Measurements from ENCODE around the gene CDH5. TPM values are rescaled to one million over a fixed set of nuclear protein-coding genes. Genes with fewer than 3 reads are reported as not detected.

The CDH5 gene, protein sequence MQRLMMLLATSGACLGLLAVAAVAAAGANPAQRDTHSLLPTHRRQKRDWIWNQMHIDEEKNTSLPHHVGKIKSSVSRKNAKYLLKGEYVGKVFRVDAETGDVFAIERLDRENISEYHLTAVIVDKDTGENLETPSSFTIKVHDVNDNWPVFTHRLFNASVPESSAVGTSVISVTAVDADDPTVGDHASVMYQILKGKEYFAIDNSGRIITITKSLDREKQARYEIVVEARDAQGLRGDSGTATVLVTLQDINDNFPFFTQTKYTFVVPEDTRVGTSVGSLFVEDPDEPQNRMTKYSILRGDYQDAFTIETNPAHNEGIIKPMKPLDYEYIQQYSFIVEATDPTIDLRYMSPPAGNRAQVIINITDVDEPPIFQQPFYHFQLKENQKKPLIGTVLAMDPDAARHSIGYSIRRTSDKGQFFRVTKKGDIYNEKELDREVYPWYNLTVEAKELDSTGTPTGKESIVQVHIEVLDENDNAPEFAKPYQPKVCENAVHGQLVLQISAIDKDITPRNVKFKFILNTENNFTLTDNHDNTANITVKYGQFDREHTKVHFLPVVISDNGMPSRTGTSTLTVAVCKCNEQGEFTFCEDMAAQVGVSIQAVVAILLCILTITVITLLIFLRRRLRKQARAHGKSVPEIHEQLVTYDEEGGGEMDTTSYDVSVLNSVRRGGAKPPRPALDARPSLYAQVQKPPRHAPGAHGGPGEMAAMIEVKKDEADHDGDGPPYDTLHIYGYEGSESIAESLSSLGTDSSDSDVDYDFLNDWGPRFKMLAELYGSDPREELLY
- total RNA-seq (ENCODE audit: low replicate concordance), result 0.25 TPM in 1 of 2 replicates, not detected in the other

DNA sequence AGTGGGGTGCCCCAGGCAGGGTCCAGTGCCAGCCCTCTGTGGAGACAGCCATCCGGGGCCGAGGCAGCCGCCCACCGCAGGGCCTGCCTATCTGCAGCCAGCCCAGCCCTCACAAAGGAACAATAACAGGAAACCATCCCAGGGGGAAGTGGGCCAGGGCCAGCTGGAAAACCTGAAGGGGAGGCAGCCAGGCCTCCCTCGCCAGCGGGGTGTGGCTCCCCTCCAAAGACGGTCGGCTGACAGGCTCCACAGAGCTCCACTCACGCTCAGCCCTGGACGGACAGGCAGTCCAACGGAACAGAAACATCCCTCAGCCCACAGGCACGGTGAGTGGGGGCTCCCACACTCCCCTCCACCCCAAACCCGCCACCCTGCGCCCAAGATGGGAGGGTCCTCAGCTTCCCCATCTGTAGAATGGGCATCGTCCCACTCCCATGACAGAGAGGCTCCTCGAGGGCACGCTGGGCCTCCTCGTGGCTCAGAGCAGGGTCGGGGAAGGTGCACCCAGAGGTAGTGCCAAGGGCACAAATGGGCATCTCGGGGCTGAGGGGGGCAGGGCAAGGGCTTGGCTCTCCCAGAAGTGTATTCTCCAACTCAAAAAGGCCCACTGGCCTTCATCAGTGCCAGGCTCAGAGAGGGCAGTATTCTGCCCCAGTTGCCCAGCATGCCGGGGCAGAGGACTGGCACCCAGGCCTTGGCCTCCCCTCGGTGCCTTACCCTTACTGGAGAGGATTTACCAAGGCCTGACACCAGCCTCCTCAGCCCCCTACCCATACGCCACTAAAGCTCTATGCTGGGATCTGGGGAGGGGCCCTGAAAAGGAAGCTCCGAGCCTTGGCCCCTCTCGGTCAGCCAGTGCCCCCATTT, at the start of gene CDH5:
CDH5 (plus strand) TSS at position 259 of the 867 bp plus-strand sequence. CDS start 12,647 bp downstream, outside the sequence.
- Histone ChIP-seq H3K9me3 (ENCODE audit: low read depth) (no peaks in the 10 kb centered on the region), H3K27me3 (no peaks in the 10 kb centered on the region), H3K9ac (no peak within 1 kb of the TSS), H2AFZ (replicated peaks) (no peak within 1 kb of the TSS), H3K79me2 (ENCODE audit: low read depth) (no peaks in the 10 kb centered on the region), H3F3A (ENCODE audit: low read depth) (peaks cover 9% of the 10 kb centered on the region), H3K4me3 (no peak within 1 kb of the TSS), H4K20me1 (ENCODE audit: low read depth) (no peaks in the 10 kb centered on the region), H3K36me3 (no peaks in the 10 kb centered on the region), H3K4me1 (peaks cover 39% of the 10 kb centered on the region), H3K4me2 (no peak within 1 kb of the TSS), H3K27ac (no peak within 1 kb of the TSS)
- DNase-seq (ENCODE audit: low spot score), result no peak
- peaks cover 12% of the 10 kb centered on the region for H3K27me3 Mint-ChIP-seq (ENCODE audit: insufficient read depth, low read depth)
- no peaks in the 10 kb centered on the region for H3K36me3 Mint-ChIP-seq
- H3K4me3 Mint-ChIP-seq, result no peak within 1 kb of the TSS
- H3K27ac Mint-ChIP-seq, result no peak within 1 kb of the TSS
- H3K4me1 Mint-ChIP-seq, result peaks cover 39% of the 10 kb centered on the region
- H3K9me3 Mint-ChIP-seq, result no peaks in the 10 kb centered on the region
- TF ChIP-seq EZH2phosphoT487 (IDR thresholded peaks at IDR 0.05), result no peak

DNA sequence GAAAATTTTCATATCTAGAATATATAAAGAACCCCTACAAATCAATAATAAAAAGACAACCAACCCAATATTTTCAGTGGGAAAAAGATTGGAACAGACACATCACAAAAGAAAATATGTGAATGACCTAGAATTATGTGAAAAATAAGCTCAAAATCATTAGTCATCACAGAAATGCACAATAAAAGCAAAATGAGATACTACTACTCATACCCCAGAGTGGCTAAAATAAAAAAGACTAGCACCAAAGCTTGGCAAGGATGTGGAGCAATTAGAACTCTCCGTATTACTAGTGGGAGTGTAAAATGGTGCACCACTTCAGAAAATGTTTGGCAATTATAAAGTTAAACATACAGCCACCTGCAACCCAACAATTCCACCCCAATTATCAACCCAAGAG, 48.0 kb upstream of the CDH5 start:
- Histone ChIP-seq H3K27me3 (no peaks in the 10 kb centered on the region), H4K20me1 (ENCODE audit: low read depth) (no peaks in the 10 kb centered on the region), H3K9me3 (ENCODE audit: low read depth) (no peaks in the 10 kb centered on the region), H3K4me1 (no peaks in the 10 kb centered on the region), H3K9ac (no peak overlapping the region), H3K36me3 (no peaks in the 10 kb centered on the region), H3K27ac (no peak overlapping the region), H2AFZ (replicated peaks) (no peak overlapping the region), H3F3A (ENCODE audit: low read depth) (no peaks in the 10 kb centered on the region), H3K79me2 (ENCODE audit: low read depth) (no peaks in the 10 kb centered on the region), H3K4me3 (no peak overlapping the region), H3K4me2 (no peak overlapping the region)
- DNase-seq (ENCODE audit: low spot score), result no peak
- TF ChIP-seq EZH2 (IDR thresholded peaks at IDR 0.05) (no peak), EZH2phosphoT487 (IDR thresholded peaks at IDR 0.05) (no peak)
- TF ChIP-seq, protein P1, sequence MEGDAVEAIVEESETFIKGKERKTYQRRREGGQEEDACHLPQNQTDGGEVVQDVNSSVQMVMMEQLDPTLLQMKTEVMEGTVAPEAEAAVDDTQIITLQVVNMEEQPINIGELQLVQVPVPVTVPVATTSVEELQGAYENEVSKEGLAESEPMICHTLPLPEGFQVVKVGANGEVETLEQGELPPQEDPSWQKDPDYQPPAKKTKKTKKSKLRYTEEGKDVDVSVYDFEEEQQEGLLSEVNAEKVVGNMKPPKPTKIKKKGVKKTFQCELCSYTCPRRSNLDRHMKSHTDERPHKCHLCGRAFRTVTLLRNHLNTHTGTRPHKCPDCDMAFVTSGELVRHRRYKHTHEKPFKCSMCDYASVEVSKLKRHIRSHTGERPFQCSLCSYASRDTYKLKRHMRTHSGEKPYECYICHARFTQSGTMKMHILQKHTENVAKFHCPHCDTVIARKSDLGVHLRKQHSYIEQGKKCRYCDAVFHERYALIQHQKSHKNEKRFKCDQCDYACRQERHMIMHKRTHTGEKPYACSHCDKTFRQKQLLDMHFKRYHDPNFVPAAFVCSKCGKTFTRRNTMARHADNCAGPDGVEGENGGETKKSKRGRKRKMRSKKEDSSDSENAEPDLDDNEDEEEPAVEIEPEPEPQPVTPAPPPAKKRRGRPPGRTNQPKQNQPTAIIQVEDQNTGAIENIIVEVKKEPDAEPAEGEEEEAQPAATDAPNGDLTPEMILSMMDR (IDR thresholded peaks at IDR 0.05), result no peak
- Mint-ChIP-seq H3K4me3 (no peak overlapping the region), H3K36me3 (no peaks in the 10 kb centered on the region), H3K27me3 (ENCODE audit: insufficient read depth, low read depth) (peaks cover 10% of the 10 kb centered on the region), H3K4me1 (peaks cover 9% of the 10 kb centered on the region), H3K9me3 (no peaks in the 10 kb centered on the region), H3K27ac (no peak overlapping the region)

DNA sequence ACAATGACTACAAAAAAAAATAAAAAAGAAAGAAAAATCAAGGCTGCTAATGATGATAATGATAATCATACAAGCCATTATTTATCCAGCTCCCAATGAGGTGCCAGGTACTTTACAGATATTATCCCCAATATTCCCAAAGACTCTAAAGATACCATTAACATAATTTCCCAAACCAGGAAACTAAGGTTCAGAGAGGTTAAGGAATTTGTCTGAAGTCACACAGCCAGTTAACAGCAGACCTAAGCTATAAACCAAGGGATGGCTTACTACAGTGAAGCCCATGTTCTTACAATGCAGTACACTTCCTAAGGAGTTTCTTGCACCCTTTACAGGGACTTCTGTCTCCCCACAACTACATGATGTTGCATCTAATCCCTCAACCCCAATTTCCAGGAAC, 45.7 kb upstream of the CDH5 start:
- TF ChIP-seq, protein P1 (IDR thresholded peaks at IDR 0.05), result no peak
- no peak for TF ChIP-seq EZH2phosphoT487 (IDR thresholded peaks at IDR 0.05)
- TF ChIP-seq EZH2 (IDR thresholded peaks at IDR 0.05), result no peak

More for the DNA sequence above, 45.7 kb upstream of the CDH5 start:
- H3K4me1 Mint-ChIP-seq, result peaks cover 6% of the 10 kb centered on the region
- H3K79me2 ChIP-seq (ENCODE audit: low read depth), result no peaks in the 10 kb centered on the region
- no peak overlapping the region for H3K4me3 ChIP-seq
- no peaks in the 10 kb centered on the region for H4K20me1 ChIP-seq (ENCODE audit: low read depth)
- no peak overlapping the region for H3K9ac ChIP-seq
- no peak overlapping the region for H2AFZ ChIP-seq (replicated peaks)
- no peaks in the 10 kb centered on the region for H3F3A ChIP-seq (ENCODE audit: low read depth)
- no peaks in the 10 kb centered on the region for H3K27me3 ChIP-seq
- no peaks in the 10 kb centered on the region for H3K9me3 ChIP-seq (ENCODE audit: low read depth)
- no peak overlapping the region for H3K27ac Mint-ChIP-seq
- no peaks in the 10 kb centered on the region for H3K9me3 Mint-ChIP-seq
- no peak overlapping the region for H3K27ac ChIP-seq
- H3K36me3 ChIP-seq, result no peaks in the 10 kb centered on the region
- no peak for DNase-seq (ENCODE audit: low spot score)
- H3K4me1 ChIP-seq, result no peaks in the 10 kb centered on the region
- H3K36me3 Mint-ChIP-seq, result no peaks in the 10 kb centered on the region
- H3K4me2 ChIP-seq, result no peak overlapping the region
- H3K27me3 Mint-ChIP-seq (ENCODE audit: insufficient read depth, low read depth), result peaks cover 8% of the 10 kb centered on the region
- no peak overlapping the region for H3K4me3 Mint-ChIP-seq

Data from neural progenitor cell (in vitro differentiated cells).